ENCODE data around the gene DPP7. TPM values are rescaled to one million over a fixed set of nuclear protein-coding genes. Genes with fewer than 3 reads are reported as not detected.
"Not testable (repeated sequence)": the region's sequence is repeated elsewhere in the genome, so short reads cannot be mapped to it uniquely, and the experiment has no call there.

The DPP7 gene
- total RNA-seq, 2 experiments from 2014 or later: 267 to 289 TPM

DNA sequence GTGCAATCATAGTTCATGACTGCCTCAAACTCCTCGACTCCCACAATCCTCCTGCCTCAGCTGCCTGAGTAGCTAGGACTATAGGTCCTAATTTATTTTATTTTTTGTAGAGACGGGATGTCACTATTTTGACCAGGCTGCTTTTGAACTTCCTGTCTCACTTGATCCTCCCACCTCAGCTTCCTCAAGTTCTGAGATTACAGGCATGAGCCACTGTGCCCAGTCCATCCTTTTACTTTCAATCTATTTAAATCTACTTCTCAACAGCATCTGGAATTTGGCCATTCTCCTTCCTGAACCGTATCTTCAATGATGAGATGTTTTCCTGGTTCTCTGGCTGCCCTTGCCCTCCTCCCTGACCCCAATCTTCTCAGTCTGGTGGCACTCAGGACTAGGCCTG is 12.3 kb upstream of the DPP7 start:
- Mint-ChIP-seq H3K4me1 (peaks cover 26% of the 10 kb centered on the region), H3K27ac (peak overlapping the region; percentile 91), H3K9me3 (no peaks in the 10 kb centered on the region), H3K27me3 (peaks cover 9% of the 10 kb centered on the region), H3K4me3 (peak overlapping the region; percentile 96), H3K36me3 (peaks cover 9% of the 10 kb centered on the region)
- no peak for DNase-seq

DNA sequence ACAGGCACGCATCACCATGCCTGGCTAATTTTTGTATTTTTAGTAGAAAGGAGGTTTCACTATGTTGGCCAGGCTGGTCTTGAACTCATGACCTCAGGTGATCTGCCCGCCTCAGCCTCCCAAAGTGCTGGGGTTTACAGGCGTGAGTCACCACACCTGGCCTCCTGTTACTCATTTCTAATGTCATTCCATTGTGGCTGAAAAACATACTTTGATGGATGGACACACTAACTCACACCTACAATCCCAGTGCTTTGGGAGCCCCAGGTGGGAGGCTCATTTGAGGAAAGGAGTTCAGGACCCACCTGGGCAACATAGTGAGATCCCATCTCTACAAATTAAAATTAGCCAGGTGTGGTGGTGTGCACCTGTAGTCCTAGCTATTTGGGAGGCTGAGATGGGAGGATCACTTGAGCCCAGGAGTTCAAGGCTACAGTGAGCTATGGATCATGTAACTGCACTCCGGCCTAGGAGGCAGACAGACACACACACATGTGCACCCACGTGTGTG is 9.5 kb upstream of the DPP7 start:
- H3K27ac Mint-ChIP-seq, H3K36me3 Mint-ChIP-seq, H3K4me3 Mint-ChIP-seq, H3K9me3 Mint-ChIP-seq, DNase-seq, H3K27me3 Mint-ChIP-seq: not testable (repeated sequence)
- peaks cover 32% of the 10 kb centered on the region for H3K4me1 Mint-ChIP-seq

DNA sequence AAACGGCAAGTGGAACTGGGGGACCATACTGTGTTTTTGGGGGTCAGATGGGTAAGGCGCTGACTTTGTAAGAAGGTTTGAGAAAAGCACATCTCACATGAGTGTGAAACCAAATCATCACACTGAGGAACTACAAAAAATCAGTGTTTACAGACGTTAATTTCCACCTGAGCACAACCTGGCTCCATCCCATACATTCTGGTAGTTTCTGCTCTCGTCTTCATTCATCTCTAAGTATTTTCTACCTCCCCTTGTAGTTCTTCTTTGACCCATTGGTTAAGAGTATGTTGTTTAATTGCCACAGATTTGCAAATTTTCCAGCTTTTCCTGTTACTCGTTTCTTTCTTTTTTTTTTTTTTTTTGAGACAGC is 8.9 kb upstream of the DPP7 start:
- Mint-ChIP-seq H3K36me3 (peaks cover 7% of the 10 kb centered on the region), H3K4me1 (peaks cover 32% of the 10 kb centered on the region), H3K27ac (no peak overlapping the region), H3K27me3 (no peaks in the 10 kb centered on the region), H3K4me3 (no peak overlapping the region), H3K9me3 (no peaks in the 10 kb centered on the region)
- DNase-seq: no peak

DNA sequence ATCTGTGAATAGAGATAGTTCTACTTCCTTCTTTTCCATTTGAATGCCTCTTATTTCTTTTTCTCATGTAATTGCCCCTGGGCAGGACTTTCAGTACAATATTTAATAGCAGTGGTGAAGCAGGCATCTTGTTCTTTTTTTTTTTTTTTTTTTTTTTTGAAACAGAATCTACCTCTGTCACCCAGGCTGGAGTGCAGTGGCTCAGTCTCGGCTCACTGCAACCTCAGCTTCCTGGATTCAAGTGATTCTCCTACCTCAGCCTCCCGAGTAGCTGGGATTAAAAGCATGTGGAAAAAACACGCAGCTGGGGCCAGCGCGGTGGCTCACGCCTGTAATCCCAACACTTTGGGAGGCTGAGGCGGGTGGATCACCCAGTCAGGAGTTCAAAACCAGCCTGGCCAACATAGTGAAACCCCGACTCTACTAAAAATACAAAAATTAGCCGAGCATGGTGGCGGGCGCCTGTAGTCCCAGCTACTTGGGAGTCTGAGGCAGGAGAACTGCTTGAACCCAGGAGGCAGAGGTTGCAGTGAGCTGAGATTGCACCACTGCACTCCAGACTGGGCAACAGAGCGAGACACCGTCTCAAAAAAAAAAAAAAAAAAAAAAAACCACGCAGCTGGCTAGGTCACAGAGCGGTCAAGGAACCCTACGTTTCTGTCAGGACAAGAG is 8.4 kb upstream of the DPP7 start:
- H3K27me3 Mint-ChIP-seq, H3K4me3 Mint-ChIP-seq: not testable (repeated sequence)

DNA sequence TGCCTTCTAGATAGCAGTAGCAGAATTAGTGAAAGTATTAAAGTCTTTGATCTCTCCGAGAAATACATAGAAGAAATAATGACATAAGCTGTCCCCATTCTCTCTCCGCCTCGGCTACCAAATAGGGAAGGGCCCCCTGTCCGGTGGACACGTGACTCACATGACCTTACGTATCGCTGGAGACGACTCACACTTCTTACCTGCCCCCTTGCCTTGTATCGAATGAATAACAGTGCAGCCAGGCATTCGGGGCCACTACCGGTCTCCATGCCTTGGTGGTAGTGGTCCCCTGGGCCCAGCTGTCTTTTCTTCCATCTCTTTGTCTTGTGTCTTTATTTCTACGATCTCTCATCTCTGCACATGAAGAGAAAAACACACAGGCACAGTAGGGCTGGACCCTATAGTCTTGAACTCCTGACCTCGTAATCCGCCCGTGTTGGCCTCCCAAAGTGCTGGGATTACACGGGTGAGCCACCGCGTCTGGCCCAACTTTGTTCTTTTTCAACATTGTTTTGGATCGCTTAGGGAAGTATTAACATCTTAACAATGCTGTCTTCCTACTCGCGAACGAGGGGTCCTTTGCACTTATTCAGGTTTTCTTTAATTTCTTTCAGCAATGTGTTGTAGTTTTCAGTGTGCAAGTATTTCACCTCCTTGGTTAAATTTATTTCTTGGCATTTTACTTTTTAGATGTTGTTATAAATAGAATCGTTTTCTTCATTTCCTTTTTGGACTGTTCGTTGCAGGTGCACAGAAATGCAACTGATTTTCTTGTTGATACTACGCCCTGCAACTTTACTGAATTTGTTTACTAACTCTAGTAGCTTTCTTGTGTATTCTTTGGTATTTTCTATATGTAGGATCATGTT is 7.6 kb upstream of the DPP7 start:
- not testable (repeated sequence) for H3K4me3 Mint-ChIP-seq, H3K9me3 Mint-ChIP-seq, H3K27me3 Mint-ChIP-seq, H3K36me3 Mint-ChIP-seq, H3K27ac Mint-ChIP-seq, DNase-seq
- H3K4me1 Mint-ChIP-seq: peaks cover 20% of the 10 kb centered on the region

More for the DNA sequence above, 8.4 kb upstream of the DPP7 start:
- not testable (repeated sequence) for H3K36me3 Mint-ChIP-seq, DNase-seq, H3K27ac Mint-ChIP-seq, H3K9me3 Mint-ChIP-seq
- peaks cover 26% of the 10 kb centered on the region for H3K4me1 Mint-ChIP-seq

DNA sequence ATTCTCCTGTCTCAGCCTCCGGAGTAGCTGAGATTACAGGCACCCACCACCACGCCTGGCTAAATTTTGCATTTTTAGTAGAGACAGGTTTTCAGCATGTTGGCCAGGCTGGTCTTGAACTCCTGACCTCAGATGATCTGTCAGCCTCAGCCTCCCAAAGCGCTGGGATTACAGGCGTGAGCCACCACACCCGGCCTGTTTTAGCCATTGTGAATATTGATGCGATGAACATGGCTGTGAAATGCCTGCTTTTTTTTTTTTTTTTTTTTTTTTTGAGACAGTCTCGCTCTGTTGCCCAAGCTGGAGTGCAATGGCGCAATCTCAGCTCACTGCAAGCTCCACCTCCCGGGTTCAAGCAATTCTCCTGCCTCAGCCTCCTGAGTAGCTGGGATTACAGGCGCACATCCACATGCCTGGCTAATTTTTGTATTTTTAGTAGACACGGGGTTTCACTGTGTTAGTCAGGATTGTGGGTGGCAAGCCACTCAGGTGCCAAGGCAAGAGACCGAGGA is 3.6 kb upstream of the DPP7 start:
- not testable (repeated sequence) for H3K36me3 Mint-ChIP-seq, H3K27me3 Mint-ChIP-seq, DNase-seq, H3K4me3 Mint-ChIP-seq, H3K27ac Mint-ChIP-seq, H3K9me3 Mint-ChIP-seq
- H3K4me1 Mint-ChIP-seq: peaks cover 15% of the 10 kb centered on the region

DNA sequence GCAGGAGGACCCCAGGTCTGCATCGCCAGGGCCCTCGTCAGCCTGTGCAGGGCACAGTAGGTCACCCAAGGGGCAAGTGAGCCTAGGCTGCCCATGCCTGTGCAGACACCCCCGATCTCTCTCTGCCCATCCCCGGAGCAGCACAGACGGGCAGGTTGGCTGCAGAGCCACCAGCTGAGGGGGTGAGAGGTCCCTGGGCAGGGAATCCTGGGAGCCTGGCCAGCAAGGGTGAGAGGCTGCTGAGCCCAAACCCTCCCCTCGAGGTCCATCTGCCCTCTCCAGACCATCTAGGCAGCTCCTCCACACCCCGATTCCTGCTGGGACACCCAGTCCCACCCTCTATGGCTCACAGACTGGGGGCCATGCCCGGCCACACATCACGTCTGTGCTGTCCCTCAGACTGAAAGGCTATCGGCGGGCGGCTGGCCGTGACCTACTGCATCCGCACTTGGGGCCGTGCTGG is 2.8 kb upstream of the DPP7 start:
- Mint-ChIP-seq H3K9me3 (no peaks in the 10 kb centered on the region), H3K27ac (no peak overlapping the region), H3K4me1 (peaks cover 16% of the 10 kb centered on the region), H3K4me3 (no peak overlapping the region), H3K36me3 (peaks cover 8% of the 10 kb centered on the region), H3K27me3 (no peaks in the 10 kb centered on the region)
- no peak for DNase-seq

DNA sequence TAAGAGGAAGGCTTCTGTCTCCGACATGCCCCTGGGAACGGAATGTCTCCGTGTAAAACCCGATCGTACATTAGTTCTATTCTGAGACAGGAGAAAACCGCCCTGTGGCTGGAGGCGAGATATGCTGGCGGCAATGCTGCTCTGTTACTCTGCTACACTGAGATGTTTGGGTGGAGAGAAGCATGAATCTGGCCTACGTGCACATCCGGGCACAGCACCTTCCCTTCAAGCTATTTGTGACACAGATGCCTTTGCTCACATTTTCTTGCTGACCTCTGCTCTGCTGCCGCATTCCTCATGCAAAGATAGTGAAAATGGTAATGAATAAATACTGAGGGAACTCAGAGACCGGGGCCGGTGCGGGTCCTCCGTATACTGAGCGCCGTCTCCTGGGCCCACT is 2.2 kb upstream of the DPP7 start:
- Mint-ChIP-seq H3K4me3 (no peak overlapping the region), H3K27ac (no peak overlapping the region)

DNA sequence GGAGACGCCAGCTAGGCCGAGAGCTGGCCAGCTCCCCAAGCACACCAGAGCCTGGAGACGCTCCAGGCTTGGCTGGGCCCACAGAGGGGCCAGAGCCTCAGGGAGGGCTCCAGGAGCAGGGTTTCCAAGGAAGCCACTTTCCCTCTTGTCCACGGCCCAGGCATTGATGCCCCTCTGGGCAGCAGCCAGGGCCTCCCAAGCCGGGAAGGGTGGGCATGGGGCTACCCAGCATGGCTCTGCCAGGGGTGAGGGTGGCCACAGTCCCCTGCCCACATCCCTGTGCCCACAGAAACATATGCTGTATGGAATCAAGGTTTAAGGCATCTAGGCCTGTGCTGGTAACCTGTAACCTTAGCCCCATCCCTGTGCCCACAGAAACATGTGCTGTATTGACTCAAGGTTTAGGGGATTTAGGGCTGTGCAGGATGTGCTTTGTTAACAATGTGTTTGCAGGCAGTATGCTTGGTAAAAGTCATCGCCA is 1.5 kb upstream of the DPP7 start:
- Mint-ChIP-seq H3K27ac (no peak overlapping the region), H3K9me3 (no peaks in the 10 kb centered on the region), H3K36me3 (peaks cover 8% of the 10 kb centered on the region), H3K27me3 (no peaks in the 10 kb centered on the region), H3K4me1 (peaks cover 12% of the 10 kb centered on the region), H3K4me3 (no peak overlapping the region)
- DNase-seq: no peak

More for the DNA sequence above, 2.2 kb upstream of the DPP7 start:
- H3K4me1 Mint-ChIP-seq: peaks cover 14% of the 10 kb centered on the region
- DNase-seq: no peak
- H3K27me3 Mint-ChIP-seq: no peaks in the 10 kb centered on the region
- no peaks in the 10 kb centered on the region for H3K9me3 Mint-ChIP-seq
- peaks cover 8% of the 10 kb centered on the region for H3K36me3 Mint-ChIP-seq

DNA sequence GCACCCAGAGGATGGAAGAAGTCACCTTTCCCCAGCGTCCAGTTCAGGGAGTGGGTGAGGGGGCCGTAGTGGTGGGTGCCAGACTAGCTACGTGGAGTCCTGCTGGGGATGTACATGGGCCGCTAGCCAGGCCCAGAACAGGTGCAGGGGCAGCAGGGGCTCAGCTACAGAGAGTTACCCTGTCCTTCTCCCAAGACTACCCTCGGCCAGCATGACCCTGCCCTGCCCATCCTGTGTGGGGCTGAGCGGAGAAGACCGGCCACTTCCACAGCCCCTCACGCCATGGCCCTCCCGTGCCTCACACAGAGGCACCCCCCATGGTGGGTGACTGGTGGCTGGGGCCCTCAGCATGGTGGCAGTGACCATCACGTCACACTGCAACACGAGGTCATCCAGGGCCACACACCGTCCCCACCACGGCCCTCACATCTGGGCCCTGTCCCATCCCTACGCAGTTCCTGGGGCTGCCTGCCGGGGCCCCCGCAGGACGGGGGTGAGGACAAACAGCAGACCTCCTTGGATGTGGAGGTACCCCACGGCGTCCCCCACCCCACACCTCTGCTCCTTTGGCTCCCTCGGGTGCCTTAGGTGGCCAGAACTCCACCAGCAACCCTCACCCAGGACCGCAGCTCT is 977 bp upstream of the DPP7 start:
- no peak for DNase-seq
- no peaks in the 10 kb centered on the region for H3K27me3 Mint-ChIP-seq
- H3K9me3 Mint-ChIP-seq: no peaks in the 10 kb centered on the region
- H3K27ac Mint-ChIP-seq: no peak overlapping the region
- H3K36me3 Mint-ChIP-seq: peaks cover 11% of the 10 kb centered on the region
- H3K4me3 Mint-ChIP-seq: peak overlapping the region; percentile 18
- peaks cover 12% of the 10 kb centered on the region for H3K4me1 Mint-ChIP-seq

DNA sequence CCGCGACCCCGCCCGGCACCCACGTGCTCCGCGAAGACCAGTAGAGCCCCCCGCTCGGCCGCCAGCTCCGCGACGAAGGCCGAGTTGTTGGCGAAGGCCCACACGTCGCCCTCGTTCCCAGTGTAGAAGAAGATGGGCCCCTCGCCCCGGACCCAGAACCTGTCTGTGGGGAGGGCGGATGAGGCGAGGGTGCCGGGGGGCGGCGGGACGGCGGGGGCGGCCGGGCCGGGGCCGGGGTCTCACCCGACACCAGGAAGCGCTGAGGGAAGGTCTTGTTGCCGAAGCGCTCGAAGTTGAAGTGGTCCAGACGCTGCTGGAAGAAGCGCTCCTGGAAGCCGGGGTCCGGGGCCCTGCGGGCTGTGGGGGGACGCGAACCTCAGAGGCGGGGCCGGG is 317 bp downstream of the DPP7 start:
- no peak for DNase-seq

DNA sequence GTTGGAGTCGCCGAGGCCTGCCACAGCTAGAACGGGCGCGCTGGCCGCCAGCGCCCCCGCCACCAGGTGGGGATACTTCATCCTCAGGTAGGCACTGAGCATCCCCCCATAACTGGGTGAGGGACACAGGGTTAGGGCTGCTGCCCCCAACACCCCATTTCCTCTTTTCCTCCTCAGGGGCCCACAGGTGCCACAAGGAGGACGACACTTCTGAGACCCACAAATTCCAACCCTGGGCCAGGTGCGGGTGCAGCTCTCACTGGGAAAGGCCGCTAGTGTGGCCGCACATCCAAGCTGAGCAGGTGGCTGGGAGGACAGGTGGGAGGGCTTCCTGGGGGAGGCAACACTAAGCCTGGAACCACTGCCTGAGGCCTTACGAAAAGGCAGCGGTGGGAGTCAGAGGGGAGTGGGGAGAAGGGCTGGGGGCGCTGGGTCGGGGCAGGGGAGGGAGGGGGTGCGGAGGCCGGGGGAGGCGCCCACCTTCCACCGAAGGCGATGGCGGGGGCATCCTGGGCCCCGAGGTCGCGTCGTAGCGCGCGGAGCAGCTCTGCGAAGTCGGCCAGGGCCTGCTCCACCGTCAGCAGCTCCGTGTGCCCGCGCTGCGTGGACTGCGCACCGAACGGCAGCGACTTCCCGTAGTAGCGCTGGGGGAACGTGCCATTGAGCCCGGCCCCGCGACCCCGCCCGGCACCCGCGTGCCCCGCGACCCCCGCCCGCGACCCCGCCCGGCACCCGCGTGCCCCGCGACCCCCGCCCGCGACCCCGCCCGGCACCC is 961 bp downstream of the DPP7 start:
- peaks cover 6% of the 10 kb centered on the region for H3K4me1 Mint-ChIP-seq
- DNase-seq: peak; percentile 46
- H3K4me3 Mint-ChIP-seq: peak overlapping the region; percentile 83
- H3K36me3 Mint-ChIP-seq: peaks cover 11% of the 10 kb centered on the region
- no peaks in the 10 kb centered on the region for H3K27me3 Mint-ChIP-seq
- peak overlapping the region; percentile 84 for H3K27ac Mint-ChIP-seq
- no peaks in the 10 kb centered on the region for H3K9me3 Mint-ChIP-seq

More for the DNA sequence above, 317 bp downstream of the DPP7 start:
- no peaks in the 10 kb centered on the region for H3K27me3 Mint-ChIP-seq
- peaks cover 10% of the 10 kb centered on the region for H3K4me1 Mint-ChIP-seq
- peaks cover 11% of the 10 kb centered on the region for H3K36me3 Mint-ChIP-seq
- H3K4me3 Mint-ChIP-seq: peak overlapping the region; percentile 76
- H3K9me3 Mint-ChIP-seq: no peaks in the 10 kb centered on the region
- peak overlapping the region; percentile 56 for H3K27ac Mint-ChIP-seq

DNA sequence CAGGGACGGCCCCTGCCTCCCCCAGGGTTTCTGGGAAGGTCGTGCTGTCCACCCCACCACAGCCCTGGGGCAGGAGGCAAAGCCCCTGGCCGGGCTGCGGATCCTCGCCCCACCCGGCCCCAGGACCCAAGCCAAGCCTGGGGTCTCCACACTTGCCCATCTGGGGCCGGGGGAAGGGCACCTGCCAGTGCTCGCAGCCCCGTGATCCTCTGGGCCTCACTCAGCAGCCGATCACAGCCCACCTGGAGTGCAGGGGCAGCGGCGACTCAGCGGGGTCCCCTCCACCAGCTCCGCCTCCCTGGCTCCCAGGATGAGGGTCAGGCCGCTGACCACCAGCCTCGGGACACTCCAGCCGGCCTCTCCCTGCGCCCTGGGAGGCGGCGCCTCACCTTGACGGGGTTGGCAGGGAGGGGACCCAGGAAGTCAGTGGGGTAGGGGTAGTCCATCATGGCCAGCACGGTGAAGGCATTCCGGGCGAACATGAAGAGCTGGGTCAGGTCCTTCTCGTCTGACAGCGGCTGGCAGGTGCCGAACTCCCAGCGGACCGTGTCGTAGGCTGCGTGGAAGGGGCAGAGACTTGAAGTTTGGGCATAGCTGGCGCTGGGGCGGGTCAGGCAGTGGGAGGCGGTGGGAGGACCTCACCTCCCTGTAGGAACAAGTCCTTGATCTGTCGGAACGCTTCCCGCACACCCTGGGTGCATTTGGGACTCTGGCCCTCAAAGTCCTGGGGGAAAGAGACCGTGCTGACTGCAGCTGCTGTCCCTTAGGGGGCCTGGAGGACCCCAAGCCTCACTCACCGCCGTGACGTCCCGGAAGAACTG is 1.8 kb downstream of the DPP7 start:
- DNase-seq: no peak
- Mint-ChIP-seq H3K27me3 (no peaks in the 10 kb centered on the region), H3K27ac (peak overlapping the region; percentile 84), H3K36me3 (peaks cover 11% of the 10 kb centered on the region), H3K9me3 (no peaks in the 10 kb centered on the region), H3K4me3 (peak overlapping the region; percentile 83), H3K4me1 (peaks cover 6% of the 10 kb centered on the region)

Measured in activated naive CD8-positive, alpha-beta T cell treated with anti-CD3 and anti-CD28 coated beads for 36 hours (primary cell).